Frontal cortex (tissue), 4 donors: ENCODE data around the gene OR51G2. TPM values are rescaled to one million over a fixed set of nuclear protein-coding genes. Genes with fewer than 3 reads are reported as not detected.

Source experiments
- DNase-seq, 2 donors: peaks; one replicate each; pipeline ENCODE4 v3.0.0; 2012; ENCODE audit warnings: low spot score in 2 of 2
- FAIRE-seq: peaks from 2 replicates; lab custom pipeline; 2012; peaks lifted over from hg19 to GRCh38; lab: Jason Lieb, UNC
- total RNA-seq: library from RNA; depleted of rRNA; stranded (reverse); fragments of >200 nt; gene quantifications from one replicate; pipeline ENCODE4 v1.2.3, GENCODE V29; 2014
- donor health status: control.
- donor health status: control.
- donor health status: control.

OR51G2 gene
- total RNA-seq, 1 donor from 2014 or later, result not detected

DNA sequence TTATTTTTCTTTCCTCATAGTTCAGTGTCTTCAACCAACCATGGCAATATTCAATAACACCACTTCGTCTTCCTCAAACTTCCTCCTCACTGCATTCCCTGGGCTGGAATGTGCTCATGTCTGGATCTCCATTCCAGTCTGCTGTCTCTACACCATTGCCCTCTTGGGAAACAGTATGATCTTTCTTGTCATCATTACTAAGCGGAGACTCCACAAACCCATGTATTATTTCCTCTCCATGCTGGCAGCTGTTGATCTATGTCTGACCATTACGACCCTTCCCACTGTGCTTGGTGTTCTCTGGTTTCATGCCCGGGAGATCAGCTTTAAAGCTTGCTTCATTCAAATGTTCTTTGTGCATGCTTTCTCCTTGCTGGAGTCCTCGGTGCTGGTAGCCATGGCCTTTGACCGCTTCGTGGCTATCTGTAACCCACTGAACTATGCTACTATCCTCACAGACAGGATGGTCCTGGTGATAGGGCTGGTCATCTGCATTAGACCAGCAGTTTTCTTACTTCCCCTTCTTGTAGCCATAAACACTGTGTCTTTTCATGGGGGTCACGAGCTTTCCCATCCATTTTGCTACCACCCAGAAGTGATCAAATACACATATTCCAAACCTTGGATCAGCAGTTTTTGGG, 37.2 kb downstream of the OR51G2 start, which contains the start of gene OR51T1:
TSS of gene OR51T1 (plus strand) at position 41 of the 641 bp plus-strand sequence. CDS start at position 41, 0 bp downstream.
- no peak for DNase-seq
- FAIRE-seq, result no peak

DNA sequence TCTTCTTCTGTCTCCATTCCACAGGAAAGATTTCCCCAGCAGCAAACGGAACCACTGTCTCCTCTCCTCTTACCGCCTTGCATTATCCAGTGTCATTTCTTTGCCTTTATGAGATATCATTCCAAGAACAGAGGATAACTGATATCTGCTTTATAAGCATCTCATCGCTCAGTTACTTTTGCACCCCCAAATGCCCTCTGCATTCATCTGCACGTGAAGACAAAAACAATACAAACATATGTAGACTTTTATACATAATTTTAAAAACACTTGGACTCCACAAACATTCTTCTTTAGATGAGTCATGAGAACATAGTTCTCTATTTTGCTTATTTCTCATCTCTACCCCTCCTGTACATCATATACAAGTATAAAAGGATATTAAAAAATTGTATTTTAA, 38.0 kb downstream of the OR51G2 start:
- DNase-seq (no peak), FAIRE-seq (no peak)

DNA sequence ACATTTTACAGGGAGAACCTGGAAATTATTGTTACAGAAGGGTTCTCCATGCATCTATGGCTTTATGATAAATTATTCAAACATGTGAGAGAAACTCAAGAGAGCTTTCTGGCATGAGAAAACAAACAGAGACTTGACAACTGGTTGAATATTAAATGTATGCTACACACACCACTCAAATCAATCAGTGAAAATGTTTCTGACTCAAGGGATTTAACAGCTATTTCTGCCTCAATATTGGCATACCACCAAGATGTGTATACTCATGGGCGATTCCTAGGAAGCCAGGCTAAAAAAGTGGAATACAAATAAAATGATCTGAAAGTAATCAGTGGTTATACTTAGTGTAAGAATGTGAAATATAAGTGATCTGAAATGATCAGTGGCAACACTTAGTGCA, 53.3 kb downstream of the OR51G2 start:
- DNase-seq, result no peak

DNA sequence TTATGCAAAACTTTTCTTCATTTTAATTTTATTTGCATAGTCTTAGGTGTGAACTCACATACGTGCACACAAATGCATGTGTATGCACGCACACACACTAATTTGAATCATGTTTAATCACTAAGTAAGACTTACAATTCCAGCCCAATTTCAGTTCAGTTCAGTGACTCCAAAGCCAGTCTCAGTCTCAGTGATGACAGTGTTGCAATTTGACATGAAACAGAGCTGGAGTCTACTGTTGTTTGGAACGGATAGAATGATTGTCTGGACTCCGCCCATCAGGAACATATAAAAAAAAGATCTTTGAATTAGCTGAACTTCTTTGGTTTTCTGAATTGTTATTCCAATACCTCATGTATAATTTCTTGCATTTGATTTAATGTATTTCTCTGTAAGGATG, 55.3 kb downstream of the OR51G2 start:
- FAIRE-seq (no peak), DNase-seq (no peak)

More for the DNA sequence above, 53.3 kb downstream of the OR51G2 start:
- no peak for FAIRE-seq

Other genes starting within 250 kb of the OR51G2 start
- gene OR51E2, start 221.5 kb downstream of the OR51G2 start, total RNA-seq, result under 0.01 TPM
- gene MMP26, start 214.6 kb downstream of the OR51G2 start, total RNA-seq, result not detected
- not detected for gene OR51F1, start 149.4 kb downstream of the OR51G2 start, total RNA-seq
- not detected for gene OR52R1, start 115.0 kb downstream of the OR51G2 start, total RNA-seq
- not detected for gene OR51F2, start 98.0 kb downstream of the OR51G2 start, total RNA-seq
- gene OR51S1, start 70.1 kb downstream of the OR51G2 start, total RNA-seq, result not detected
- gene OR51T1, start 37.5 kb downstream of the OR51G2 start, total RNA-seq, result not detected
- not detected for gene OR51A7, start 15.6 kb downstream of the OR51G2 start, total RNA-seq
- gene OR51G1, start 5.0 kb upstream of the OR51G2 start, total RNA-seq, result not detected
- not detected for gene OR51A4, start 28.3 kb upstream of the OR51G2 start, total RNA-seq
- gene OR51A2, start 36.4 kb upstream of the OR51G2 start, total RNA-seq, result not detected
- not detected for gene OR51L1, start 75.5 kb upstream of the OR51G2 start, total RNA-seq
- gene OR52J3, start 127.2 kb upstream of the OR51G2 start, total RNA-seq, result not detected
- not detected for gene OR52E2, start 140.3 kb upstream of the OR51G2 start, total RNA-seq
- gene OR52E1, start 150.2 kb upstream of the OR51G2 start, total RNA-seq, result not detected
- gene OR52A5, start 219.0 kb upstream of the OR51G2 start, total RNA-seq, result not detected
- gene OR52A1, start 235.4 kb upstream of the OR51G2 start, total RNA-seq, result under 0.01 TPM